Ectodermal cell (in vitro differentiated cells): ENCODE results near the gene UCHL5.
"Not testable (repeated sequence)": the region's sequence is repeated elsewhere in the genome, so short reads cannot be mapped to it uniquely, and the experiment has no call there.

Experiments used
- H3K27ac ChIP-seq: 2 replicates; pipeline ENCODE4 v1.7.0; 2013; ENCODE audit warnings: mild to moderate bottlenecking, low read depth, low read length; ENCODE audit not compliant: insufficient read depth, poor library complexity, severe bottlenecking
- H3K27me3 ChIP-seq: 2 replicates; pipeline ENCODE4 v1.7.0; 2013; ENCODE audit warnings: mild to moderate bottlenecking, low read length; ENCODE audit not compliant: insufficient read depth, control insufficient read depth, poor library complexity, severe bottlenecking
- H3K36me3 ChIP-seq: one replicate; pipeline ENCODE4 v1.7.0; 2013; ENCODE audit warnings: low read length; ENCODE audit not compliant: control insufficient read depth, insufficient read depth
- H3K4me1 ChIP-seq: one replicate; pipeline ENCODE4 v1.7.0; 2013; ENCODE audit warnings: low read length; ENCODE audit not compliant: control insufficient read depth, insufficient read depth
- H3K4me3 ChIP-seq: 2 replicates; pipeline ENCODE4 v1.7.0; 2013; ENCODE audit warnings: low read depth, low read length, control low read depth; ENCODE audit not compliant: insufficient read depth
- H3K9me3 ChIP-seq: 2 replicates; pipeline ENCODE4 v1.7.0; 2013; ENCODE audit warnings: mild to moderate bottlenecking, low read length, moderate library complexity; ENCODE audit not compliant: control insufficient read depth
- WGBS, 2 experiments: methylation state at CpG; one replicate each; pipeline ENCODE4 v1.1.7; 2013; ENCODE audit warnings: missing lambda C conversion rate in 2 of 2; 5-methylcytosine and 5-hydroxymethylcytosine counted together

The UCHL5 gene

DNA sequence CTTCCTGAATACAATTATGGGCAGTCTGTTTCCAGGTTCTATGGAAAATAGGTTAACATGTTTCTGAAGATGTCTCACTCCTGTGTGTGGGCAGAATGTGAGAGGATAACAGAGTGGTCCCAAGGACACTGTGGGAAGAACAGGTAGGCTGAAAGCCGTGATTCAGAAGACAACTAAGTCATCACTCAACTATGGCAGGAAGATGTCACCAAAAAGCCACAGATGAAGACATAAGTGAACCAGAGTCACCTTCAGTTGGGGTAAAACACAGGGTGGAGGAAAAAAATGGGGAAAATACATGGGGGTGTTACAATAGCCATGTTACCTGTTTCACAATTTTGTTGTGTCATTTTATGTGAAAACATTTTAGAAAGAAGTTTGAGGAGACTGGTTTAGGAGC, 75.1 kb downstream of the UCHL5 start:
- no peaks in the 10 kb centered on the region for H3K4me1 ChIP-seq
- H3K36me3 ChIP-seq, result no peaks in the 10 kb centered on the region
- WGBS, 2 experiments, result 91 to 92% methylated on average over 1 of the region's 1 CpG
- H3K9me3 ChIP-seq, result no peaks in the 10 kb centered on the region
- no peaks in the 10 kb centered on the region for H3K27me3 ChIP-seq
- H3K27ac ChIP-seq, result no peak overlapping the region
- H3K4me3 ChIP-seq, result no peak overlapping the region

DNA sequence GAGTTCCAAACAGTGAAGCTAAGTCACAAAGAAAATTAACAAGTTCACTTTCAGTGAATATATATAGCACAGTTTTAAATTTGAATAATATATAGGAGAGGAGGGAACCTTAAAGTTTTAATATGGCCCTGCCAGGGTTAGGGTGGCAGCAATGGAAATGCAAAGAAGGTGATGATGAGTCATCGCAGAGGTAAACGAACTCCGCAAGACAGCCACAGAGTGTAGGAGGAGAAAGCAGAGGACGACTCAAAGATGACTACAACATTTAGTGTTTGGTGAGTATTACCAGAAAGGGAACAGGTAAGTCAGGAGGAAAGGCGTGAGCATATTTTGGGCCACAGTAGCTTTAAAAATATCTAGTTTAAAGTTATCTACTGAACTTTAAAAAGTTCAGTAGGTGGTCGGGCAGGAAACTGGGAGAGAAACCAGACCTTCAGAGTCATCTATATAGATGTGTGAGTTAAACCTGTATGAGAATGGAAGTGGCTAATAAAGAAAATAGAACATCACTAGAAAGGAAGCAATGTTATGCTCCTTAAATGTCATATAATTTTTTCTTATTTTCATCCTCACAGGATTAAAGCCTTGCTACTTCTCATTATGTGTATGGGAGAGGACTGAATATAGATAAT, 75.7 kb downstream of the UCHL5 start:
- WGBS, 2 experiments, result 75 to 76% methylated on average over 6 of the region's 6 CpGs
- H3K27me3 ChIP-seq, result no peaks in the 10 kb centered on the region
- no peaks in the 10 kb centered on the region for H3K36me3 ChIP-seq
- H3K27ac ChIP-seq, result no peak overlapping the region
- no peak overlapping the region for H3K4me3 ChIP-seq
- H3K9me3 ChIP-seq, result no peaks in the 10 kb centered on the region
- no peaks in the 10 kb centered on the region for H3K4me1 ChIP-seq

DNA sequence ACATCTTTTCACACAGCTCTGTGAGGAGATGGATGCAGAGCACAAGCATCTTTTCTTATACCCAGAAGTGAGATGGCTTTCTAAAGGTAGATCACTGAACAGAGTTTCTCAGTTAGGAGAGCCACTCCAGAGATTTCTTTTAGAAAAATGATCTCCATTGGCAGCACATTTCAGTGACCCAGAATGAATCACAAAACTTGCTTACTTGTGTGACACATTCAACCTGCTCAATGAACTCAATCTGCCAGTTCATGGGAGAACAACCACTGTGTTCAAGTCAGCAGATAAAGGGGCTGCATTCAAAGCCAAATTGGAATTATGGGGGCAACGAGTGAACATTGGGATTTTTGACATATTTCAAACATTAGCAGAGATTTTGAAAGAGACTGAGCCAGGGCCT, 78.3 kb downstream of the UCHL5 start:
- Histone ChIP-seq H3K9me3 (no peaks in the 10 kb centered on the region), H3K4me1 (no peaks in the 10 kb centered on the region), H3K27me3 (no peaks in the 10 kb centered on the region), H3K36me3 (no peaks in the 10 kb centered on the region), H3K4me3 (no peak overlapping the region), H3K27ac (no peak overlapping the region)
- 93 to 100% methylated on average over 1 of the region's 1 CpG for WGBS, 2 experiments

DNA sequence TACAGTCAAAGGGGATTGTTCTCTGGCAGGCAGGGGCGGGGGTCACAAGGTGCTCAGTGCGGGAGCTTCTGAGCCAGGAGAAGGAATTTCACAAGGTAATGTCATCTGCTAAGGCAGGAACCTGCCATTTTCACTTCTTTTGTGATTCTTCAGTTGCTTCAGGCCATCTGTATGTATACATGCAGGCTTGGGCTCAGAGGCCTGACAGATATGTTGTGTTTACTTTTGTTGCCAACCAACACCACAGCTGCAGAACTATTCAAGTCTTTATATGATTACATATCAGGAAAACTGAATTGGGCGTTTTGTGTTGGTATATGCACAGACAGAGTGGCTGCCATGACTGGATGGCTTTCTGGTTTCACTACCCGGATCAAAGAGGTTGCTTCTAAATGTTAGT, 78.8 kb downstream of the UCHL5 start:
- H3K27ac ChIP-seq, H3K4me3 ChIP-seq, H3K4me1 ChIP-seq, H3K9me3 ChIP-seq, H3K27me3 ChIP-seq, H3K36me3 ChIP-seq: not testable (repeated sequence)
- WGBS, 2 experiments, result 92 to 96% methylated on average over 4 of the region's 4 CpGs

DNA sequence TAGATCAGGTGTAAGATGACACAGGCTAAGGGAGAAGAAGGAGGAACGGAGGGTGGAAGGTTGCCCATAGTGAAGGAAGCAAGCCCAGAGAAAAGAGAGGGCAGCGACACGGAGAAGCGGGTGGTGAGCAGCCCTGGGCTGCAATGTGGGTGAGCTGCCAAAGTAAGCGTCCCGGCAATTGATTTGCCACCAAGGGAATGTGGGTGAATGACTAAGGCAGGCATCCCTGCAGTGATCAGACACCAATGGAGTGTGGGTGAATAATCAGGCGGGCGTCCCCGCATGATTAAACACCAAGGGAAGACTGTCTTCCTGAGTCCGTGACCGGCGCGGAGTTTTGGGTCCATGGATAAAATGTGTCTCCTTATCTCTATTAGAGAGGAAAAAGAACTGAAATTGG, 79.6 kb downstream of the UCHL5 start:
- Histone ChIP-seq H3K36me3 (no peaks in the 10 kb centered on the region), H3K27ac (no peak overlapping the region), H3K4me1 (no peaks in the 10 kb centered on the region), H3K9me3 (no peaks in the 10 kb centered on the region), H3K27me3 (no peaks in the 10 kb centered on the region), H3K4me3 (no peak overlapping the region)
- 95 to 97% methylated on average over 13 of the region's 13 CpGs for WGBS, 2 experiments

DNA sequence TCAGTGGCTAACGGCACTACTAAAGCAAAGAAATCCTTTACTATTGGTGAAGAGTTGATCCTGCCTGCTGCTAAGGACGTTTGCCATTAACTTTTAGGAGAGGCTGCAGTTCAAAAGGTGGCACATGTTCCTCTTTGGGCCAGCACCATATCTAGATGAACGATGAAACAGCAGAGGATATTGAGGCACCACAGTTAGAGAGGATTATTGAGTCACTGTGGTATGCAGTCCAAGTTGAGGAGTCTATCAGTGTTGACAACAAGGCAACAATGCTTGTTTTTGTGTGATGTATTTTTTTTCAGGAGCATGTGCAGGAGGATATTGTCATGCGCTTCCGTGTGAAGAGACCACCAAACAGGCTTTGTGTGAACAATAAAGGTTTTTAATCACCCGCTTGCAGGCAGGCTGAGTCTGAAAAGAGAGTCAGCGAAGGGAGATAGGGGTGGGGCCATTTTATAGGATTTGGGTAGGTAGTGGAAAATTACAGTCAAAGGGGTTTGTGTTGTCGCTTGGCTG, 80.9 kb downstream of the UCHL5 start:
- Histone ChIP-seq H3K27me3 (no peaks in the 10 kb centered on the region), H3K36me3 (no peaks in the 10 kb centered on the region), H3K4me3 (no peak overlapping the region), H3K27ac (no peak overlapping the region), H3K4me1 (no peaks in the 10 kb centered on the region), H3K9me3 (no peaks in the 10 kb centered on the region)
- WGBS, 2 experiments, result 88 to 90% methylated on average over 8 of the region's 8 CpGs

DNA sequence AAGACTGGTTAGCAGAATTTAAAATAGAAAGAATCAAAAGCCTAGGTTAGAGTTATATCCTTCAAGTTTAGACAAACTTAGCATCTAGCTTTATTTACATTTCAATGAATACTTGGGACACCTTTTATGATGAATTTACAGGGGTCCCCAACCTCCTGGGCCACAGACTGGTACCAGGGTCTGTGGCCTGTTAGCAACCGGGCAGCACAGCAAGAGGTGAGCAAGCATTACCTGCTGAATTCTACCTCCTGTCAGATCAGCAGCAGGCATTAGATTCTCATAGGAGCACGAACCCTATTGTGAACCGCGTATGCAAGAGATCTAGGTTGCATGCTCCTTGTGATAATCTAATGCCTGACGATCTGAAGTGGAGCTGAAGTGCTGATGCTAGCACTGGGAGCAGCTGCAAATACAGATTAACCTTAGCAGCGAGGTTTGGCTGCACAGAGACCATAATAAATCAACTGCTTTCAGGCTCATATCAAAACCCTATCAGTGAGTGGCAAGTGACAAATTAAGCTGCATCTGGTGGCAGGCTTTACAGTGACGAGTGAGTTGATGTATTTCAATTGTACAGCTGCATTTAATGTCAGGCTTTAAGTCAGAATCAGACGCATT, 82.0 kb downstream of the UCHL5 start:
- H3K36me3 ChIP-seq, result no peaks in the 10 kb centered on the region
- no peak overlapping the region for H3K27ac ChIP-seq
- H3K9me3 ChIP-seq, result no peaks in the 10 kb centered on the region
- 73 to 81% methylated on average over 8 of the region's 8 CpGs for WGBS, 2 experiments
- no peaks in the 10 kb centered on the region for H3K4me1 ChIP-seq
- H3K4me3 ChIP-seq, result no peak overlapping the region
- no peaks in the 10 kb centered on the region for H3K27me3 ChIP-seq

DNA sequence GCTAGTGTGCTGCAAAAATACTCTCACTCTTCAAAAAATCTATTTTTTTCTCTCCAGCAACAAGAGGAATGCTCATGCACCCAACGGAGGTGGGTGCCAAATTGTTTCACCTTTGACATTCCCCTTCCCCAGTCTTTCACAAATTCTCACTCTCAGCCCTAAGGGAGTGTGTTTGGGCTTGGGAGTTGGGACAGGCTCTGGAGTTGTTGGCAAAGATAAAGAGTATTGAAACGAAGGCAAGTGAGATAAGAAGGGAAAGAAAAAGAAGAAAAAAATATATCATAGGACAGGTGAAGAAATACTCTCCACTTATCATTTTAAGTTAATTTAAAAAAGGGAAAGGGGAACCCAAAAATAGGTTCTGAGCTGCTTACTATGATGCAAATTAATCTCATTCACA, 82.6 kb downstream of the UCHL5 start:
- no peaks in the 10 kb centered on the region for H3K9me3 ChIP-seq
- 45 to 57% methylated on average over 2 of the region's 2 CpGs for WGBS, 2 experiments
- H3K4me1 ChIP-seq, result no peaks in the 10 kb centered on the region
- H3K36me3 ChIP-seq, result no peaks in the 10 kb centered on the region
- no peak overlapping the region for H3K27ac ChIP-seq
- H3K27me3 ChIP-seq, result no peaks in the 10 kb centered on the region
- no peak overlapping the region for H3K4me3 ChIP-seq

DNA sequence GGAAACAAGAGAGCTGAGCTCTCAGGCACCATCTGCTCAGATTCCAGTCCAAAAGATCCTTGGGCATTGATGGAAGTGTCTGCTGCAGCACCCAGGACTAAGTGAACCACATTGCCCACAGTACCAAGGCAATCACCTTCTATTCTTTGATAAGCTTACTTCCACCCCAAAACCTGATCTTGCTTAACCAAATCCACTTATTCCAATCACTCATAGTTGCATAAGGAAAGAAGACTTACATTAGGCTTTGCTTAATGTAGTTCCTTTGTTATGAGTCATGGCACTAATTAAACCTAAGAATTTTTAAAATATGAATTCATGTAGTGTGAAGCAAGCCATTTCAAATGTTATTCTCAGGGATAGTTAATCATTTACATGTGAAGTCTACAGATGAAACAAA, 84.5 kb downstream of the UCHL5 start:
- Histone ChIP-seq H3K4me3 (no peak overlapping the region), H3K36me3 (no peaks in the 10 kb centered on the region), H3K27me3 (no peaks in the 10 kb centered on the region), H3K27ac (no peak overlapping the region), H3K9me3 (no peaks in the 10 kb centered on the region), H3K4me1 (no peaks in the 10 kb centered on the region)

DNA sequence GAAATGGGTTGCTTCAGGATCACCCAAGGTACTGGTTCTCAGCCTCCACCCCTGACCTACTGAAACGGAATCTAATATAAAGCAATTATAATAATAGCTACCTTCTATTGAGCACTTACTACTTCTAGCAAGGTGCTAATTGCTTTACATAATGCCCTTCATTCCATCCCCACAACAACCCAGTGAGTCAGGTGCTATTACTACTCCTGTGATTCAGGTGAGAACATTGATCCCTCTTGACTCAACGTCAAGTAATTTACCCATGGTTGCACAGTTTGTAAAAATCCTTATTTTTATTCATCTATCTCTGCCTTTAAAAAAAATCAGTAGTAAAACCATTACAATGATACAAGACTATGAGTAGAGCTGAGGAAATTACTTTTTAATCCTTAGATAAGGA, 85.2 kb downstream of the UCHL5 start:
- H3K27ac ChIP-seq, result no peak overlapping the region
- no peaks in the 10 kb centered on the region for H3K36me3 ChIP-seq
- no peaks in the 10 kb centered on the region for H3K4me1 ChIP-seq
- whole genome bisulfite sequencing, 2 experiments, result 90 to 100% methylated on average over 1 to 2 of the region's 2 CpGs
- no peaks in the 10 kb centered on the region for H3K9me3 ChIP-seq
- no peak overlapping the region for H3K4me3 ChIP-seq
- no peaks in the 10 kb centered on the region for H3K27me3 ChIP-seq
